Lower leg skin (tissue), 3 donors: ENCODE results near the gene PRKCE.

Source experiments
- CTCF ChIP-seq, 3 donors: fragments of 450-650 bp; IDR thresholded peaks; one replicate each; pipeline ENCODE4 v1.5.1; 2016; ENCODE audit warnings: antibody characterized with exemption in 3 of 3, mild to moderate bottlenecking in 3 of 3, moderate library complexity in 2 of 3
- POLR2A ChIP-seq, 2 donors: fragments of 450-650 bp; IDR thresholded peaks; one replicate each; pipeline ENCODE4 v1.6.1; 2016 to 2017; ENCODE audit warnings: antibody characterized with exemption in 2 of 2, mild to moderate bottlenecking in 1 of 2, moderate library complexity in 1 of 2

DNA sequence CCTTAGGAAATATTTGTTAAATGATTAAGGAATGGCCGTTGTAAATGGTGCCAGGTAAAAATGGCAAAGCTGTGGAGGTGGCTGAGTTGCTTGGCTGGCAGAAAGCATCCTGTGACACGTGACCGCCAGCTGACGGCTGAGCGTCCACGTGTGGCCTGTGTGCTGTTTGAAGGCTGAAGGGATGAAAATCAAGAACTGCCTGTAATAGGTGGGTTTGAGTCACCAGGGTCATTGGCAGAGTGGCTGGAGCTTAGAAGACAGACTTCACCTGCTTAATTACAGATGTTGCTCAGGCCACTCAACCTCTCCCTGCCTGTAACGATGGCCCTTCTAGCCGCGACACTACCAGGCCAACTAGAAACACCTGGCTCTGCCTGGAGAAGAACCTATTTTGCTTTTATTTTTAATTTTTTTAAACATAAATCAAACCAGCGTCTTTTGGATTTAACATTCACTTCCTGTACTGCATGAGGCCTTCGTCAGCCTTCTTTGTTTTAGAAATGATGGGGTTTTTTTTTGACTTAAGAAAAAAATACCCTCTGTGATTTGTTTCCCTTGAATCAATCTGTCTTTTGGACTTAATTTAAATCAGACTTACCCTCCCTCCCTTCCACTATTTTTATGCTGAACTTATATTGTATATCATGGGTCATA, 206.5 kb downstream of the PRKCE start:
- no peak for TF ChIP-seq CTCF (IDR thresholded peaks at IDR 0.05)
- TF ChIP-seq POLR2A (IDR thresholded peaks at IDR 0.05) = no peak
